ENCODE measurements around the gene SENP1. TPM values are rescaled to one million over a fixed set of nuclear protein-coding genes. Genes with fewer than 3 reads are reported as not detected.

The SENP1 gene
- total RNA-seq, 1 donor from 2014 or later, result 24.2 TPM

- Mint-ChIP-seq H3K4me1 (ENCODE audit: low read depth, unreplicated experiment) (peaks cover 16% of the 10 kb centered on the region), H3K4me3 (ENCODE audit: unreplicated experiment) (peak overlapping the region; percentile 94), H3K27me3 (ENCODE audit: unreplicated experiment) (peaks cover 27% of the 10 kb centered on the region), H3K36me3 (ENCODE audit: unreplicated experiment) (peaks cover 4% of the 10 kb centered on the region), H3K9me3 (ENCODE audit: unreplicated experiment) (peaks cover 5% of the 10 kb centered on the region), H3K27ac (ENCODE audit: unreplicated experiment) (no peak overlapping the region)
- no peak for DNase-seq
- TF ChIP-seq, protein P1, sequence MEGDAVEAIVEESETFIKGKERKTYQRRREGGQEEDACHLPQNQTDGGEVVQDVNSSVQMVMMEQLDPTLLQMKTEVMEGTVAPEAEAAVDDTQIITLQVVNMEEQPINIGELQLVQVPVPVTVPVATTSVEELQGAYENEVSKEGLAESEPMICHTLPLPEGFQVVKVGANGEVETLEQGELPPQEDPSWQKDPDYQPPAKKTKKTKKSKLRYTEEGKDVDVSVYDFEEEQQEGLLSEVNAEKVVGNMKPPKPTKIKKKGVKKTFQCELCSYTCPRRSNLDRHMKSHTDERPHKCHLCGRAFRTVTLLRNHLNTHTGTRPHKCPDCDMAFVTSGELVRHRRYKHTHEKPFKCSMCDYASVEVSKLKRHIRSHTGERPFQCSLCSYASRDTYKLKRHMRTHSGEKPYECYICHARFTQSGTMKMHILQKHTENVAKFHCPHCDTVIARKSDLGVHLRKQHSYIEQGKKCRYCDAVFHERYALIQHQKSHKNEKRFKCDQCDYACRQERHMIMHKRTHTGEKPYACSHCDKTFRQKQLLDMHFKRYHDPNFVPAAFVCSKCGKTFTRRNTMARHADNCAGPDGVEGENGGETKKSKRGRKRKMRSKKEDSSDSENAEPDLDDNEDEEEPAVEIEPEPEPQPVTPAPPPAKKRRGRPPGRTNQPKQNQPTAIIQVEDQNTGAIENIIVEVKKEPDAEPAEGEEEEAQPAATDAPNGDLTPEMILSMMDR (IDR thresholded peaks at IDR 0.05; ENCODE audit: partially characterized antibody, unreplicated experiment), result no peak
These were observed 103.5 kb downstream of the SENP1 start for GRCh38 chr12:48002414-48002730.

- peaks cover 16% of the 10 kb centered on the region for H3K4me1 Mint-ChIP-seq (ENCODE audit: low read depth, unreplicated experiment)
These were observed 104.1 kb downstream of the SENP1 start for GRCh38 chr12:48001505-48002413.

DNA sequence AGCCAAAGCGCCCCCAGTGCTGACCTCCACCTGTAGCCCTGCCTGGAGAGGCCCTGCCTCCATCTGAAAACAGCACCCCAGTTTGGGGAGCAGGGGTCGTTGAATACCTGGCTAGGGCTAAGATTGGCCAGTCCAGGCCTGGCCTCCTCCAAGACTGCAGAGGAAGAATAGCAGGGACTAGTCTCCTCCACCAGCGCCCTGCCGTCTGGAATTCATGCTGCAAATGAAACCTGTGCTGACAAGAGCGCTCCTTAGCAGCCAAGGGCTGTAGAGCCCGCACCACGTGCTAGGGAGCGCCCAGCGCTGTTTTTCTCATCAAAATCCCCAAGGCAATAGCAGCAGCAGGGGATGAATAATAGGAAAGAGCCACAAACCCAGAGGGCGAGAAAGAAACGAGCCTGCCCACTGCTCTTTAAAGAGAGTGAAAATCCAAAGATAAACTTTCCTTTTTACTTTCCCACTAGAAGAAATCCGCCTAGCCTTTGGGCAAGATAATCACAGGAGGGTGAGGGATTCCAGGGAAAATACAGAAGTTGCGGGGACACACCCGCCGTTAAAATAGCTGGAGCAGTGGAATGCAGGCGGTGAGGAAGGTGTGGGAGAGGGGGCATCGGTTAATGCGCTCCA is 104.9 kb downstream of the SENP1 start:
- H3K4me1 Mint-ChIP-seq (ENCODE audit: low read depth, unreplicated experiment), result peaks cover 16% of the 10 kb centered on the region
- H3K4me3 Mint-ChIP-seq (ENCODE audit: unreplicated experiment), result peak overlapping the region; percentile 94
- no peak overlapping the region for H3K27ac Mint-ChIP-seq (ENCODE audit: unreplicated experiment)
- no peak for DNase-seq
- H3K9me3 Mint-ChIP-seq (ENCODE audit: unreplicated experiment), result peaks cover 5% of the 10 kb centered on the region
- TF ChIP-seq, protein P1 (IDR thresholded peaks at IDR 0.05; ENCODE audit: partially characterized antibody, unreplicated experiment), result no peak
- peaks cover 27% of the 10 kb centered on the region for H3K27me3 Mint-ChIP-seq (ENCODE audit: unreplicated experiment)
- no peaks in the 10 kb centered on the region for H3K36me3 Mint-ChIP-seq (ENCODE audit: unreplicated experiment)

More at GRCh38 chr12:48001505-48002413, 104.1 kb downstream of the SENP1 start:
- Mint-ChIP-seq H3K9me3 (ENCODE audit: unreplicated experiment) (peaks cover 5% of the 10 kb centered on the region), H3K4me3 (ENCODE audit: unreplicated experiment) (peak overlapping the region; percentile 94), H3K27me3 (ENCODE audit: unreplicated experiment) (peaks cover 27% of the 10 kb centered on the region), H3K36me3 (ENCODE audit: unreplicated experiment) (peaks cover 1% of the 10 kb centered on the region), H3K27ac (ENCODE audit: unreplicated experiment) (no peak overlapping the region)
- peak; percentile 58 for DNase-seq
- TF ChIP-seq, protein P1 (IDR thresholded peaks at IDR 0.05; ENCODE audit: partially characterized antibody, unreplicated experiment), result no peak

- no peak overlapping the region for H3K27ac Mint-ChIP-seq (ENCODE audit: unreplicated experiment)
- H3K9me3 Mint-ChIP-seq (ENCODE audit: unreplicated experiment), result peaks cover 3% of the 10 kb centered on the region
- no peak overlapping the region for H3K4me3 Mint-ChIP-seq (ENCODE audit: unreplicated experiment)
- TF ChIP-seq, protein P1 (IDR thresholded peaks at IDR 0.05; ENCODE audit: partially characterized antibody, unreplicated experiment), result no peak
- H3K27me3 Mint-ChIP-seq (ENCODE audit: unreplicated experiment), result peaks cover 24% of the 10 kb centered on the region
- H3K4me1 Mint-ChIP-seq (ENCODE audit: low read depth, unreplicated experiment), result peaks cover 15% of the 10 kb centered on the region
- no peaks in the 10 kb centered on the region for H3K36me3 Mint-ChIP-seq (ENCODE audit: unreplicated experiment)
- DNase-seq, result no peak
These were observed 106.1 kb downstream of the SENP1 start for GRCh38 chr12:47999816-48000215.

DNA sequence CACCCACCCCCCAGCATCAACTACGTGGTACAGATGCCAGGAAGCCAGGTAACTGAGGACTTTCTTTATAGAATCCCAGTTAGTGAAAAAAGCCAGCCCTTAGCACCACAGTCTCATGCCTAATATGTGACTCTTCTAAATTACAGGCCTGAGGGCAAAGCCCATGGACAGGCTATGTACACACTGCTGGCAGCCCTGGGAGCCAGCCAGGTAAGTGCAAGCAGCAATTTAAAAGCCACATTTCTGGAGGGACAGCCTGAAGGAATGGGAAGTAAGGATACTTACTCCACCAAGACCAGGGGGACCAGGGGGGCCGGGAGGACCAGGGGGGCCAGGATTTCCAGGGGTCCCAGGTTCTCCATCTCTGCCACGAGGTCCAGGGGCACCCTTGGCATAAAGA is 108.6 kb downstream of the SENP1 start:
- TF ChIP-seq, protein P1 (IDR thresholded peaks at IDR 0.05; ENCODE audit: partially characterized antibody, unreplicated experiment), result no peak
- Mint-ChIP-seq H3K4me1 (ENCODE audit: low read depth, unreplicated experiment) (peaks cover 5% of the 10 kb centered on the region), H3K9me3 (ENCODE audit: unreplicated experiment) (peaks cover 6% of the 10 kb centered on the region), H3K27me3 (ENCODE audit: unreplicated experiment) (peaks cover 19% of the 10 kb centered on the region), H3K27ac (ENCODE audit: unreplicated experiment) (no peak overlapping the region), H3K36me3 (ENCODE audit: unreplicated experiment) (no peaks in the 10 kb centered on the region), H3K4me3 (ENCODE audit: unreplicated experiment) (no peak overlapping the region)
- DNase-seq, result no peak
